GM12878 (cell line): ENCODE results near the gene HSBP1L1. TPM values are rescaled to one million over a fixed set of nuclear protein-coding genes. Genes with fewer than 3 reads are reported as not detected.

Source experiments
- ATAC-seq: fragments of 200-7000 bp; cut with Tn5 transposase; 3 replicates; pipeline ENCODE4 v1.9.1; 2020; ENCODE audit warnings: mild to moderate bottlenecking, moderate library complexity
- BruUV-seq: library from RNA; stranded (reverse); fragments of 400-500 nt; replicated peaks from 2 replicates; lab custom pipeline; 2021; lab: Mats Ljungman, UMichigan
- CTCF ChIA-PET: fragments of 300-600 bp; sonication (Branson Sonifier 250); formaldehyde crosslinking; extraction: SDS; loops from one replicate; lab custom pipeline; 2021; ENCODE audit warnings: inconsistent platforms; lab: Yijun Ruan, JAX
- POLR2A ChIA-PET: fragments of 350-600 bp; formaldehyde crosslinking; extraction: SDS; loops from one replicate; lab custom pipeline; 2021; ENCODE audit warnings: inconsistent platforms; lab: Charles Lee
- RAD21 ChIA-PET: fragments of 300-600 bp; sonication (Branson Sonifier 250); formaldehyde crosslinking; loops from one replicate; lab custom pipeline; 2023; ENCODE audit warnings: antibody characterized with exemption; ENCODE audit not compliant: unreplicated experiment; lab: Charles Lee
- SMC1A ChIA-PET: fragments of 300-600 bp; sonication (Branson Sonifier 250); formaldehyde crosslinking; loops from one replicate; lab custom pipeline; 2023; ENCODE audit not compliant: unreplicated experiment, uncharacterized antibody; lab: Charles Lee
- DNase-seq: peaks from one replicate; pipeline ENCODE4 v3.0.0-alpha.2; 2011; ENCODE audit warnings: low read depth, low spot score
- FAIRE-seq: peaks from 3 replicates; lab custom pipeline; 2011; peaks lifted over from hg19 to GRCh38; lab: Jason Lieb, UNC
- H2AFZ ChIP-seq: 2 replicates; pipeline ENCODE4 v1.6.0; 2011; ENCODE audit warnings: low read depth, low read length, control low read depth; ENCODE audit not compliant: control insufficient read depth
- H3K27ac ChIP-seq: 2 replicates; pipeline ENCODE4 v1.5.1; 2011; ENCODE audit warnings: control low read depth; ENCODE audit not compliant: control insufficient read depth, insufficient read depth
- H3K27me3 ChIP-seq, 2 experiments: replicated peaks in 1 of 2; 2 replicates each; pipeline versions ENCODE4 v1.6.0 to v1.6.1; 2011; ENCODE audit warnings: low read length in 1 of 2; ENCODE audit not compliant: control insufficient read depth in 2 of 2, insufficient read depth in 2 of 2
- H3K36me3 ChIP-seq, 2 experiments: 2 replicates each; pipeline ENCODE4 v1.5.1; 2011; ENCODE audit warnings: low read length in 1 of 2; ENCODE audit not compliant: control insufficient read depth in 2 of 2, insufficient read depth in 2 of 2
- H3K4me1 ChIP-seq: 2 replicates; pipeline ENCODE4 v1.6.1; 2011; ENCODE audit warnings: mild to moderate bottlenecking, low read length, moderate library complexity, mixed read lengths; ENCODE audit not compliant: control insufficient read depth, insufficient read depth
- H3K4me2 ChIP-seq: 2 replicates; pipeline ENCODE4 v1.6.0; 2011; ENCODE audit warnings: control low read depth; ENCODE audit not compliant: control insufficient read depth, insufficient read depth
- H3K4me3 ChIP-seq: fragments of 200-600 bp; sonication (generic); 2 replicates; pipeline ENCODE4 v1.5.1; 2016
- H3K79me2 ChIP-seq: 2 replicates; pipeline ENCODE4 v1.6.0; 2011; ENCODE audit warnings: low read length; ENCODE audit not compliant: control insufficient read depth, insufficient read depth
- H3K9ac ChIP-seq: 2 replicates; pipeline ENCODE4 v1.8.0; 2011; ENCODE audit warnings: low read length, control low read depth, mixed read lengths; ENCODE audit not compliant: control insufficient read depth, insufficient read depth
- H3K9me3 ChIP-seq: replicated peaks from 3 replicates; pipeline ENCODE4 v1.5.1; 2011; ENCODE audit warnings: mild to moderate bottlenecking, low read length; ENCODE audit not compliant: control insufficient read depth, insufficient read depth
- H4K20me1 ChIP-seq: 2 replicates; pipeline ENCODE4 v1.6.0; 2011; ENCODE audit not compliant: control insufficient read depth, insufficient read depth
- IRF4 ChIP-seq: IDR thresholded peaks from 2 replicates; pipeline ENCODE4 v1.6.1; 2011; ENCODE audit warnings: low read depth, low read length
- IRF5 ChIP-seq: fragments of 450-650 bp; IDR thresholded peaks from 2 replicates; pipeline ENCODE4 v1.6.1; 2017; ENCODE audit warnings: borderline replicate concordance
- LARP7 ChIP-seq: fragments of 450-650 bp; IDR thresholded peaks from 2 replicates; pipeline ENCODE4 v1.6.1; 2017; ENCODE audit warnings: mild to moderate bottlenecking
- NR2C2 ChIP-seq: IDR thresholded peaks from 2 replicates; pipeline ENCODE4 v1.6.1; 2011; ENCODE audit warnings: borderline replicate concordance, low read depth; ENCODE audit not compliant: control insufficient read depth, insufficient read length
- SMAD5 ChIP-seq: IDR thresholded peaks from 2 replicates; pipeline ENCODE4 v1.6.1; 2016; ENCODE audit warnings: antibody characterized with exemption, low read depth
- STAT1 ChIP-seq: fragments of 450-650 bp; conservative IDR thresholded peaks from 2 replicates; pipeline ENCODE4 v1.6.1; 2014; ENCODE audit warnings: antibody characterized with exemption, mild to moderate bottlenecking
- ZBTB33 ChIP-seq: fragments of 450-650 bp; IDR thresholded peaks from 2 replicates; pipeline ENCODE4 v1.6.1; 2017; ENCODE audit warnings: mild to moderate bottlenecking
- WGBS: methylation state at CpG from one replicate; pipeline ENCODE4 v1.1.6; 2016; ENCODE audit warnings: low lambda C conversion rate; ENCODE audit not compliant: insufficient replicate concordance, insufficient coverage; ENCODE audit errors: missing lambda C conversion rate; 5-methylcytosine and 5-hydroxymethylcytosine counted together
- in situ Hi-C: fragments of 300-500 bp; cut with MboI; formaldehyde crosslinking; loops from 9 replicates; pipeline ENCODE4 v1.14.3; 2018; ENCODE audit warnings: mixed read lengths
- intact Hi-C: fragments of 100-400 bp; cut with micrococcal nuclease; formaldehyde crosslinking; loops from one replicate; pipeline ENCODE4 v1.14.2; 2022; ENCODE audit not compliant: unreplicated experiment
- polyA plus RNA-seq, 11 experiments: library from polyadenylated mRNA; depleted of rRNA in 4 of 11; unstranded in 6 of 11; stranded (reverse) in 5 of 11; fragments of >200 nt; fragmentation: Nextera tagmentation in 4 of 11; fragmentation: Illumina TruSeq in 1 of 11; extraction: Ambion mirVana in 4 of 11; extraction: Trizol in 1 of 11; gene quantifications; 1 replicate in 1 of 11; 2 replicates in 10 of 11; pipeline versions ENCODE4 v1.2.1 to v1.2.3, GENCODE V29; 2011 to 2016; ENCODE audit warnings: inconsistent platforms in 2 of 11, missing spikeins in 2 of 11, low read depth in 1 of 11
- total RNA-seq, 4 experiments: library from RNA; depleted of rRNA in 3 of 4; stranded (reverse); fragments of >200 nt in 3 of 4; fragmentation: Illumina TruSeq in 1 of 4; extraction: Trizol in 1 of 4; gene quantifications; 2 replicates each; pipeline versions ENCODE4 v1.2.1 to v1.2.3, GENCODE V29; 2013 to 2021
- TF ChIP-seq, protein P1 (sequence below): fragments of 450-650 bp; formaldehyde crosslinking; IDR thresholded peaks from 2 replicates; pipeline ENCODE4 v1.4.0; 2022; ENCODE audit warnings: mild to moderate bottlenecking, moderate library complexity
- TF ChIP-seq, protein P2 (sequence below): fragments of 450-650 bp; IDR thresholded peaks from 2 replicates; pipeline ENCODE4 v1.6.1; 2016; ENCODE audit warnings: mild to moderate bottlenecking, moderate library complexity, borderline replicate concordance

Gene HSBP1L1
- total and polyA plus RNA-seq, 10 of the 15 experiments (the other 5 are each of a cell fraction or from before 2014, with no cell fraction given), result 0.97 to 14.0 (median 6.9) TPM; not detected in 1

GRCh38 chr18:79979843-79980242 lies 15.4 kb downstream of the HSBP1L1 start (continued):
- TF ChIP-seq IRF5, result no peak

GRCh38 chr18:79980585-79980984 lies 16.1 kb downstream of the HSBP1L1 start:
- in situ Hi-C loops, result no loop called here
- TF ChIP-seq ZBTB33 (no peak), IRF4 (no peak), NR2C2 (no peak), STAT1 (no peak), LARP7 (no peak), SMAD5 (no peak)
- TF ChIP-seq, protein P1, sequence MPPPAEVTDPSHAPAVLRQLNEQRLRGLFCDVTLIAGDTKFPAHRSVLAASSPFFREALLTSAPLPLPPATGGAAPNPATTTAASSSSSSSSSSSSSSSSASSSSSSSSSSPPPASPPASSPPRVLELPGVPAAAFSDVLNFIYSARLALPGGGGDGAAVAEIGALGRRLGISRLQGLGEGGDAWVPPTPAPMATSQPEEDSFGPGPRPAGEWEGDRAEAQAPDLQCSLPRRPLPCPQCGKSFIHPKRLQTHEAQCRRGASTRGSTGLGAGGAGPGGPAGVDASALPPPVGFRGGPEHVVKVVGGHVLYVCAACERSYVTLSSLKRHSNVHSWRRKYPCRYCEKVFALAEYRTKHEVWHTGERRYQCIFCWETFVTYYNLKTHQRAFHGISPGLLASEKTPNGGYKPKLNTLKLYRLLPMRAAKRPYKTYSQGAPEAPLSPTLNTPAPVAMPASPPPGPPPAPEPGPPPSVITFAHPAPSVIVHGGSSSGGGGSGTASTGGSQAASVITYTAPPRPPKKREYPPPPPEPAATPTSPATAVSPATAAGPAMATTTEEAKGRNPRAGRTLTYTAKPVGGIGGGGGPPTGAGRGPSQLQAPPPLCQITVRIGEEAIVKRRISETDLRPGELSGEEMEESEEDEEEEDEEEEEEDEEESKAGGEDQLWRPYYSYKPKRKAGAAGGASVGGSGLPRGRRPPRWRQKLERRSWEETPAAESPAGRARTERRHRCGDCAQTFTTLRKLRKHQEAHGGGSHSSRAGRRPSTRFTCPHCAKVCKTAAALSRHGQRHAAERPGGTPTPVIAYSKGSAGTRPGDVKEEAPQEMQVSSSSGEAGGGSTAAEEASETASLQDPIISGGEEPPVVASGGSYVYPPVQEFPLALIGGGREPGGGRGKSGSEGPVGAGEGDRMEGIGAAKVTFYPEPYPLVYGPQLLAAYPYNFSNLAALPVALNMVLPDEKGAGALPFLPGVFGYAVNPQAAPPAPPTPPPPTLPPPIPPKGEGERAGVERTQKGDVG (CRISPR knock-in tag), result no peak
- TF ChIP-seq, protein P2, sequence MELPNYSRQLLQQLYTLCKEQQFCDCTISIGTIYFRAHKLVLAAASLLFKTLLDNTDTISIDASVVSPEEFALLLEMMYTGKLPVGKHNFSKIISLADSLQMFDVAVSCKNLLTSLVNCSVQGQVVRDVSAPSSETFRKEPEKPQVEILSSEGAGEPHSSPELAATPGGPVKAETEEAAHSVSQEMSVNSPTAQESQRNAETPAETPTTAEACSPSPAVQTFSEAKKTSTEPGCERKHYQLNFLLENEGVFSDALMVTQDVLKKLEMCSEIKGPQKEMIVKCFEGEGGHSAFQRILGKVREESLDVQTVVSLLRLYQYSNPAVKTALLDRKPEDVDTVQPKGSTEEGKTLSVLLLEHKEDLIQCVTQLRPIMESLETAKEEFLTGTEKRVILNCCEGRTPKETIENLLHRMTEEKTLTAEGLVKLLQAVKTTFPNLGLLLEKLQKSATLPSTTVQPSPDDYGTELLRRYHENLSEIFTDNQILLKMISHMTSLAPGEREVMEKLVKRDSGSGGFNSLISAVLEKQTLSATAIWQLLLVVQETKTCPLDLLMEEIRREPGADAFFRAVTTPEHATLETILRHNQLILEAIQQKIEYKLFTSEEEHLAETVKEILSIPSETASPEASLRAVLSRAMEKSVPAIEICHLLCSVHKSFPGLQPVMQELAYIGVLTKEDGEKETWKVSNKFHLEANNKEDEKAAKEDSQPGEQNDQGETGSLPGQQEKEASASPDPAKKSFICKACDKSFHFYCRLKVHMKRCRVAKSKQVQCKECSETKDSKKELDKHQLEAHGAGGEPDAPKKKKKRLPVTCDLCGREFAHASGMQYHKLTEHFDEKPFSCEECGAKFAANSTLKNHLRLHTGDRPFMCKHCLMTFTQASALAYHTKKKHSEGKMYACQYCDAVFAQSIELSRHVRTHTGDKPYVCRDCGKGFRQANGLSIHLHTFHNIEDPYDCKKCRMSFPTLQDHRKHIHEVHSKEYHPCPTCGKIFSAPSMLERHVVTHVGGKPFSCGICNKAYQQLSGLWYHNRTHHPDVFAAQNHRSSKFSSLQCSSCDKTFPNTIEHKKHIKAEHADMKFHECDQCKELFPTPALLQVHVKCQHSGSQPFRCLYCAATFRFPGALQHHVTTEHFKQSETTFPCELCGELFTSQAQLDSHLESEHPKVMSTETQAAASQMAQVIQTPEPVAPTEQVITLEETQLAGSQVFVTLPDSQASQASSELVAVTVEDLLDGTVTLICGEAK, result no peak

More at GRCh38 chr18:79980585-79980984, 16.1 kb downstream of the HSBP1L1 start:
- Histone ChIP-seq H4K20me1 (peaks cover 9% of the 10 kb centered on the region; the same call in 1 of the 2 replicates), H3K27me3 (no peaks in the 10 kb centered on the region), H3K9me3 (no peaks in the 10 kb centered on the region), H3K79me2 (peaks cover 73% of the 10 kb centered on the region), H3K27ac (no peak overlapping the region), H3K9ac (no peak overlapping the region), H3K4me1 (no peaks in the 10 kb centered on the region; the same call in 1 of the 2 replicates), H3K36me3 (peaks cover 2 to 20% of the 10 kb centered on the region in 2 experiments), H3K4me2 (peak overlapping the region; percentile 22), H2AFZ (no peak overlapping the region), H3K4me3 (no peak overlapping the region)
- ATAC-seq (no peak), DNase-seq (no peak), FAIRE-seq (no peak)
- SMC1A ChIA-PET, result no interaction called here
- POLR2A ChIA-PET, result no interaction called here
- WGBS, result 97% methylated on average over 13 of the region's 13 CpGs
- no TSS peak for BruUV-seq
- RAD21 ChIA-PET, result no interaction called here
- CTCF ChIA-PET, result no interaction called here
- intact Hi-C loops, result loop anchor here (10.0 kb wide), 1 partner anchor 186 kb away; the partner anchor contains the start of gene KCNG2
